Hair follicular keratinocyte (primary cell): ENCODE measurements around the gene MFAP3. TPM values are rescaled to one million over a fixed set of nuclear protein-coding genes. Genes with fewer than 3 reads are reported as not detected.

Experiments
- total RNA-seq: library from RNA; depleted of rRNA; stranded (reverse); fragments of >200 nt; gene quantifications from 2 replicates; pipeline ENCODE4 v1.2.3, GENCODE V29; 2015

Gene MFAP3
- total RNA-seq, result 22.3 and 25.9 TPM in 2 replicates

GRCh38 chr5:154038707-154039457 lies at the start of gene MFAP3, which contains the start of gene FAM114A2:
Gene MFAP3, plus strand, starts transcription at chr5:154038967. Its CDS starts 10,756 bp downstream, at chr5:154049723.
Gene FAM114A2, minus strand, starts transcription at chr5:154038910. Its CDS starts 3,957 bp downstream, at chr5:154034953.

Other genes with a start within 250 kb of the MFAP3 start
- gene FAM114A2, start 57 bp upstream of the MFAP3 start, total RNA-seq, result 10.0 and 11.7 TPM in 2 replicates
- 13.9 and 15.7 TPM in 2 replicates for gene GALNT10, start 151.8 kb downstream of the MFAP3 start, total RNA-seq